TTC549 (cell line): ENCODE results near the gene EEF1AKMT2.
A peak's percentile ranks its signal among the peaks of the same experiment; 100 is the strongest.
"Not testable (repeated sequence)": the region's sequence is repeated elsewhere in the genome, so short reads cannot be mapped to it uniquely, and the experiment has no call there.

Source experiments
- FAIRE-seq: peaks from 2 replicates; lab custom pipeline; 2012; peaks lifted over from hg19 to GRCh38; lab: Jason Lieb, UNC

Gene EEF1AKMT2

DNA sequence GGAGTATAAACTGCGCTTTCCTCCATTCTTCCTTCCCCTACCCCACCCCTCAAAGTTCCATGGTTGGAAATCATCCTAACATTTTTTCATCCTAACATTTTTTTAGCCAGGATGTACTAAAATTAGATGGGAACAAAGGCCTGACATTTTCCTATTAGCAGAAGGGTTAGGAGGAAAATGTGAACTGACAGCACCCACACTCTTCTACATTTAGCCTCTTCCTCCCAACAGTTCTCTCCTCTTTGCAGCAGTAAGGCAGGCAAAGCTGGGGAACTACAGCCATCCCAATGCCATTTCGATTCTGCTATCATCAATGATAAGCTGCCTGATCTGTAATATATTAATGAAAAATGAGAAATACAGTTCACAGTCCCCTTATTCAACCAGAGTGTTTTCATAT is 36.1 kb downstream of the EEF1AKMT2 start:
- no peak for FAIRE-seq

DNA sequence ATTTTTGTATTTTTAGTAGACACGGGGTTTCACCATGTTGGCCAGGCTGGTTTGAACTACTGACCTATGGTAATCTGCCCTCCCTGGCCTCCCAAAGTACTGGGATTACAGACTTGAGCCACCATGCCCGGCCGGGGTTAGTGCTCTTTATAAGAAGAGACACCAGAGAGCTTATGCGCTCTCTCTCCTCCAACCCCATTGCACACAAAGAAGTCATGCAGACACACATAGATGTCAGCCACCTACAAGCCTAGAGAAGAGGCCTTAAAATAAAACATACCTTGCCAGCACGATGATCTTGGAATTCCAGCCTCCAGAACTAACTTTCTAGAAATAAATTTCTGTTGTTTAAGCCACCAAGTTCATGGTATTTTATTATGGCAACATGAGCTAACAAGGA is 37.5 kb downstream of the EEF1AKMT2 start:
- no peak for FAIRE-seq

DNA sequence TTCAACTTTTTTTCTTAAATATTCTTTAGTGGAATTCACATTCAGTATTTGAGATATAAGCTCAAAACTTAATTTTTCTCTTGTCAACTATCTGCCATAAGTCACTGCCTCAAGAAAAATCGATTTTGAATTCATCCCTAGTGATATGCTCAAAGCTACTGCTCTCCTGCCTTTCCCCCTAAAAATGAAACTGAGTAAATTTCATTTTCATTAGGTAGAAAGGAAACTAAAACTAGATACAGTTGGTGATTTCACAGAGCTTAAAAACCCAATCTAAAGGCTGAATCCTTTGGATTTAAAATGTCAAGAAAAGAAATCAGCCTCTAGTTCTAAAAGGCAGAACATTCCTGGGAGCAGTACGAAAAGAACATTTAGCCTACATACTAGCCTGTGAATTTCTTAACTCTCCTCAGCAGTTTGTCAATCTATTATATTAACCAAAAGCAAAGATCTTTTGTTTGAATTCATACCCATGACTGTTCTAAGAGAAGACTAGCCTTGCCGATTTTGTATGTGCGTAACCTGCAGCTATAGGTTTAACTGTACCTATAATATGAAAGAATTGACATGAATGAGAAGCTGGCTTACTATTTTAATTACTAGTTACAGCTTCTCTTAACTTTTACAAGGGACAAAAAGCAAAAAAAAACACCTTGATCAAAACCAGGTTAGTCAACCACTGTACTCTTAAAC is 42.6 kb downstream of the EEF1AKMT2 start:
- FAIRE-seq: no peak

DNA sequence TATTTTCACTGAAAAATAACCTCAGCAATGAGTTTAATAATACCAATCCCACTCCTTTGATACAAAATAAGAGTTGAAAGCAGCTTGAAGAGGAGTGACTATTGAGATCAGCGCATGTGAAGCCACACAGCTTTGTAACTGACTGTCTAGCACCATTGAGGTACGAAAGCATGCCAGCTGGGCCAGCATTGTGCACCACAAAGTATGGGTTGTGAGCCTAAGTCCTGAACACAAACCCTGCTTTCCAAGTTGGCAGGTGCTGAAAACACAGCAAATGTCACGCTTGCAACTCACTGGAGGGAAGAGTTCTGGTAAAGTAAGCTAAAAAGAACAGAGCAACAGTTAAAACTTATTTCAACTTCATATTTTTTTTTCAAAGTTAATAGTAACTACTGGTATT is 43.5 kb downstream of the EEF1AKMT2 start:
- FAIRE-seq: no peak

DNA sequence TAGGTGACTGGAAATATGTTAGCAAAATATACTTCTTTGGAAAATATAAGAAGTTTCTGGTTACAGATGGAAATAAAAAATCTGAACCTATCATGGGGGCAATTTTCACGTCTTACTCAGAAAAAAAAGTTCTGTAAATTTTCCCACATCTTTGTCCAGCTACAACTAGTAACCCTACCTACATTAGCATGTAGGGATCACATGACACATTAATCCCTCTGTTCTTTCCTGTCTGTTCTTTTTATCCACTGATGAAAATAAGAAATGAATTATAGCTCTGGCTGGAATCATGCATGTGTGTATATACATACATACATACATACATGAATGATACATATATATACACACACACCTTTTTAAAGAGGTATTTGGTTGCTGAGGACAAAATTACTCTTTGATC is 43.9 kb downstream of the EEF1AKMT2 start:
- no peak for FAIRE-seq

DNA sequence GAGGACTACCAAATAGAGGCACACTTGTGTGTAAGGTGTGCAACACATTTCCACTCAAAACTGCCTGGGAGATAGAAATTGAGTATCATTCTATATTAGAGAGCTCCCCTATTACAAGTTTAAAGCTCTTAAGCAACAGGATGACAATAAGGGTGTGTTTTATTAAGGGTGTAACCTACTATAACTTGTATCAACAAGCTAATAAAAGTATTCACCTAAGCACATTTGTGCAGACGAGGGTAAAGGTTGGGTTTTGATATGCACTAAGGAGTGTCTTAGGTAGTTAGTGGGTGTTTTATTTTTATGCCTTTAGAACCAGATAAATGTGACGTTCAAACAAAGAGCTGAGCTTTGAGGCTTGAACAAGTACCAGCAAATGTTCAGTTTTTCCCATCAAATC is 44.7 kb downstream of the EEF1AKMT2 start:
- FAIRE-seq: no peak

DNA sequence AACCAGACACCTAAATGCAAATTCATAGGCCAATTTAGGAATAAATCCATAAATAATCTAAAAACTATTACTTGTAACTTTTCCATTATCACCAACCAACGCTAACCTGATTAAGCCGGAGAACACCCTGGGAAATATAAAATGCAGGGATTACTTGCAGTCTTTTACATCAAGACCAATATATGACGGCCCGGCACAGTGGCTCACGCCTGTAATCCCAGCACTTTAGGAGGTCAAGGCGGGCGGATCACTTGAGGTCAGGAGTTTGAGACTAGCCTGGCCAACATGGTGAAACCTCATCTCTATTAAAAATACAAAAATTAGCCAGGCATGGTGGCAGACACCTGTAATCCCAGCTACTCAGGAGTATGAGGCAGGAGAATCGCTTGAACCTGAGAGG is 45.2 kb downstream of the EEF1AKMT2 start:
- not testable (repeated sequence) for FAIRE-seq

DNA sequence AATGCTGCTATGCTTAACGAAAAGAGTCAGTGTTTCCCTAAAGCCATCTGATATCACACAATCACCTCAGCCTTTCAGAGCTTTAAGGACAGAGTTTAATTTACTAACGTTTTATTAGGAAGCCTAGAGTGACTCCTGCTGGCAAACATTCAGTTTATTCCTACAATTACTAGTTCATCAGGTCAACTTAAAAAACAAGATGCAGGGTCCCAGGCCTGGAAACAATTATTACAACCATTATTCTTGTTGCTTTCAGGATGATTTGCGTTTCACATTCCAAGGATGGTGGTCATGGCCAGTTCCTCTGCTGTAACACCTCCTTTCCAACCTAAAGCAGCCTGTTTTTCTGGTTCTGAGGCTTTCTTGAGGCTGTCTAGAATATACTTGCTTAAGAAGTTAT is 46.0 kb downstream of the EEF1AKMT2 start:
- no peak for FAIRE-seq

DNA sequence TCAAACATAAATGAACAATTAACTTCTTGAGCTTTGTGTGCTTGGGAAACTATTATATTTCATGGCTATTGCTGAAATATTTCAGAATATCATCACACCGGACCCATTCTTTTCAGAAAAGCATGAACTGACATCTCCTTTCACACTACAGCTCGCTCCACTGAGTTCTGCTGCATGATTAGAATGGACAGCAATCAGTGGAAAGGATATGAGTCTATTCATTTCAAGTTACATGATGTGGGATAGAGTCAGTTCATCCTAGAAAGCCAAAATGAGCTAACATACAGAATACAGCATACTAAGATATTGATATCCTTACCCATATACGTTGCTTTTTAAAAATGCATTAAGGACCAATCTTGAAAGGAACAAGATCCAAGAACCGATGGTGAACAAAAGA is 46.4 kb downstream of the EEF1AKMT2 start:
- no peak for FAIRE-seq

DNA sequence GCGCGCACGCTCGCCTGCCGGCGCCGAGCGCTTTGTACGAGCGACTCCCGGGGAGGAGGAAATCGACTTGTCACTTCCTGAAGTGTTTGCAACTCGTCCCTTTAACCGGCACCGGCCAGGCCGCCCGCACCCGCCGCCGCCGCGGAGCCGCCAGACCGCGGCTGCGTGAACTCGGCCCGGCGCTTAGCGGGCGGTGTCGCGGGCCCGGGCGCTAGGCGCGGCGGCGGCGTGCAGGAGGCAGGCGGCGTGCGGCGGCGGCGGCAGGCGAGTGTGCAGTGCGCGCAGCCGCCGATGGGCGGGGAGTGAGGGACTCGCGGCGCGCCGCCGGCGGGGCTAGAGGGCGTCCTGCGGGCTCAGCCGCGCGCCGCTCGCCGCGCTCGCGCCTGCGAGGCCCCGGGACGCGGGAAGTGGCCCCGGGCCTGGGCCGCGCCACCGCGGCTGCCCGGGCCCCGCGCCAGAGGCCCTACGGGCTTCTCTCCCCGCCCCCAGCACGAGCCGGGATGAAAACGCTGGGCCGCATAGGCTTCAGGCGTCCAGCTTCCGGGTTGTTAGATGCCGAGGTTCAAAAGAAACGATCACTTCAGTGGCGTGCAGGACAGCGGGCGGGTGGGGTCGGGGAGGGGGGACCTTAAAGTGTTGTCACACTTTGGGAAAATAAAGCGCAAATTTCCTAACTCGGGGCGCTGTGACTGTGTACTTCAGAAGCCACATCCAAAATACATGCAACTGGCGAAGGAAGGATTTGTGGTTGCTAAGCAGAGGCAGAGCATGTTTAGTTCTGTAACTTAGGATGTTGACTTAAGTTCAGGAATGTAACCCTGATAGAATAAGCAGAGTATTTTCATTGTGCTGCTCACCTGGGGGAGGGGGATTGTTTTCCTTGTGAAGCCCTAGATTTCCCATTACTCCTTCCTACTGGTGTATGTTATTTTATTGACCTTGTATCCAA is 47.3 kb downstream of the EEF1AKMT2 start, which contains the start of gene FAM53B:
FAM53B (minus strand) TSS at position 277 of the 949 bp plus-strand sequence. CDS start 37,665 bp downstream, outside the sequence.
- FAIRE-seq: no peak

DNA sequence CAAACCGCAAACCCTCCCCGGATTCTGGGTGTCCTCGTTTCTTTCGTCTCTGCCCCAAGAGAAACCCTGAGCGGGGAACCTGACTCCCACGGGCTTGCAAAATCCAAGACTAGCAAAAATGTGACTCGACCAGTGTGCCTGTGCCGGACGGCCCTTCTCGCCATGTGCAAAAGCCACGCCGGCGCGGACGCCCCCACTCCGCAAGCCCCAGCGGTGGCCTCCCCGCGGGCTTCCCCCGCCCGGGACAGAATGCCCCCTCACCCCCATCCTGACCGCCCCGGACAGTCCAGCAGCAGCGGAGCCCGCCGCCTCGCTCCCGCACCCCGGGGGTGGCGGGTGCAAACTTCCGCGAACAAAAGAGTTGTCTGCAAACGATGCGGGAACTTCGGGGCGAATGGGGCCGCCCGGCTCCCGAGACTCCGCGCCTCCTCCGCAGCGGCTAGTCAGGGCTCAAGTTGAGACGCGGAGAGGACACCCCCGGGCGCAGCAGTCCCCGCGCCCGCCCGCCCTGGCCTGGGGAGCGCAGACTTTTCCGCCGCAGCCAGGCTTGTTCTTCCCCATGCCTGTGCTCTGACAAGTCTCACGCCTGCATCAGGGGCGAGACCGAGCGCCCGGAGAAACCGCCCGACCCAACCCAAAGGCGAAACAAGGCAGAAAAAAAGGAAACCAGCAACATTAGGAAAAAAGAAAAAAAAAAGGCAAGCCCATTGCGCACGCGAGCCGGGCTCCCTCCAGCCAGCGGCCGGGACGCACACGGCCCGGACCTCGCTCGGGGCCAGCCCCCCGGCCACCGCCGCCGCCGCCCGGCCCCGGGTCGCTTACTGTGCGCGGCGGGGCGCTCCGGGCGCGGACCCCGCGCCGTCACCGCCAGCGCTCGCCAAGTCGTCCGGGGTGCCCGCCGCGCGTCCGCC is 48.2 kb downstream of the EEF1AKMT2 start:
- no peak for FAIRE-seq

DNA sequence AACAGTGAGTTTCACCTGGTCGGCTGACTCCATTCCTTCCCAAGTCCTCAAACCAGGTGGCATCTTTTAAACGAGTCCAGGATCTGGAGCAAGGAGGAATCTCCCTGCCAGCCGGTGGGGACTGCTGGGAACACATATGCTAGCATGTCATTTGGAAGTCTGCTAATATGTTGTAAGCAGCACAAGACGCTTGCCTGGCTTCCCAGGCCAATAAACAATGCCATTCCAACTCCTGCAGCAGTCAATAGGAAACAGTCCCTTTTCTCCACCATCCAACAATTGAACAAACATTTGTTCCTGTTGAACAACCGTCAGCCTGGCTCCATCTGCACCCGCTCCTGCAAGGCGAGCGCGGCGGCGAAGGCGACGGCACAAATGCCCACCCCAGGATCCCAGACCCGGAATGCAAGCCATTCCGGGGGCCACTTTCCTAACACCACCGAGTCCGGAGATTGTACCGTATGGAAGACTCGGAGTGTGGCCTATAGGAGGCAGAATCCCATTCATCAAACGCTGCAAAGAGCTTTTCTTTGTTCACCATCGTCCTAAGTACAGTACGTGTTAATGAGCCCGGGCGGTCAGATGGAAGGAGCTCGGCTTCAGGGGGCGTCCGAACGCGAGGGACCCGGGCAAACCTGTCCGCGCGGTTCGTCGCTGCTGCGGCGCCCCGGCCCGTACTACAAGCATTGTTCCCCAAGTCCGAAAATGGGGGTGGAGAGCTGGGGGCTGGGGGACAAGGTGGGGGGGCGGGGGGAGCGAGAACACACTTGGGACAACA is 49.1 kb downstream of the EEF1AKMT2 start:
- no peak for FAIRE-seq

DNA sequence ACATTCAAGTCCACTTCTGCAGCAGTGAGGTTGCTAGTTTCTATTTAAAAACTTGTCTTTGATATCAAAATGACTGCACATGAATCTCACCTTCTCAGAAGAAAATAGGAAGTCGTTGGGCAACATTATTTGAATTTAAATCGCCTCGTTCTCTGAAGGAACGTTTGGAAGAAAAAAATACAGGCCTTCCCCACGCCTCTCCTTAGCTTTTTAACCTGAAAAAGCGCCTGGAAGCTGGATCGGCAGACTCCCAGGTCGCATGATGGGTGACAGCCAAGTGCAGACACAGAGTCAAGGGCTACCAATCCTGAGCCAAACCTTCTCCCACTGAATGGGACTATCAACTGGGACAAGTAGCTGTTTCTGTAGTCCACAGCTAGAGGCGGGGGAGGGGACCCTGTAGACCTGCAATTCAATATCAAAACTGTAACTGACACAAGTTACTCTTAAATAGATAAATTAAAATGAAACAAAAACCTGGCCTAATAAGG is 49.7 kb downstream of the EEF1AKMT2 start:
- no peak for FAIRE-seq

DNA sequence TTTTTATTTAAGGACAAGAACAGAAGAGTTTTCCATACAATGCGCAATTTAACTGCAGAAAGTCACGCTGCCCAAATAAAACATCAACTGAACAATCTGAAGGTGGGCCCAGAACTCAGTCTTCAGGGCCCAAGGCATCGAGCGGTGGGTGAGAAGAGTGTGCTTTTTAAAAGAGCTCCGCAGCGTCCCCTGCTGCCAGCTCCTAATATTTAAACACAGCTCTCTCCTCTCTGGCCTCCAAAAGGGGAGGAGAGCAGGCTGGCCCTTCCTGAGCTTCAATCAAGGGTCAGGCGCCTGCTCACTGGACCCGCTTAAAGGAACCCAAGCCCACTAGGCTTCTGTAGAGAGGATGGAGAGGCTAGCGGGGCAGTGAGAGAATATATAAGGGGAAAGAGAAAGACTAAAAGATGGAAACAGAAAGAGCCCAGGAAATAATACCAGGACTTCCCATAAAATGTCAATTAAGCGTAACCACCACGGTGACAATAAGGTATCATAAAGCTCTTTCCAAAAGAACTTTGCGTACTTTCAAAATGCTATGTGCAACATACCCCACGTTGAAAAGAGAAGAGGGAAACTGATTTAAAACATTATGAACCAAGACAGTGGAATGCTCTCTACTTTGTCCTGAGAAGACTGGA is 50.3 kb downstream of the EEF1AKMT2 start:
- FAIRE-seq: peak; percentile 52

DNA sequence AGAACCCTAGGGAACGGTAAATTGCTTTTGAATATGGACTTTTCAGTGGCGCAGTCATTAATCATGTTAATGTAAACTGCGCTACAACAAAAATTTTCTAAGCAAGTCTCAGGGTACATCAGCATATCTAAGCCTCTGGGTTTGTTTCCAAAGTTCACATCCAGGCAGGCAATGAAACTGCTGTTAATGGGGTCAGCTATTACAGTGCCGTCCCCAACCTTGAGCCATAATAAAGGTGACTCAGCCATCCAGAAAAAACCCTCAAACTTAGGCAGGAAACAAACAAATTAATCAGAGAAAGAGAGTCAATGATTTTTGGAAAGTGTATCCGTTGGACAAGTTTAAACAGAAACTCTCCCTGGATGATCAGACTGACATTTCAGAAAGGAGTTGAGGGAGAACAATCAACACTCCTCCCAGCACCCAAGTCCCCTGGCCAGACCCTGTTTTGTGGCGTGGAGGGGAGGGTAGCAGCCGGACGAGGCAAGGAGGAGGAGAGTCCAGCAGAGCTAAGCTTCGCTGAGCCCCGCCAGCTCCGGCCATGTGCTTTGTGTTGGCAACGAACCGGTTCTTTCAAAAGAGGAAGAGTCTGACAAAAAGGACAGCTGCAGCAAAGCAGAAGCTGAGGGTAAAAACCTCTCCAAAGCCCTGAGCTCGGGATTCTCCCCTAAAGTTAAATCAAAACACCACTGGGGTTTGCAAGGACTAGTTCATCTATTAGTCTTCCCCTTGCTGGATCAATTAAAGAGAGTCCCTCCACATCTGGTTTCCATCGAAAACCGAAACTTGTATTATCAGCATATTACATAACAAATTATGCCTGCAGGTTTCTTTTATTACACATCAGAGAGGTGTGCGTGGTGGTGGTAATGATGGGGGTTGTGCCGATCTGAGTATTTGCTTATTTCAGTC is 51.1 kb downstream of the EEF1AKMT2 start:
- FAIRE-seq: no peak

DNA sequence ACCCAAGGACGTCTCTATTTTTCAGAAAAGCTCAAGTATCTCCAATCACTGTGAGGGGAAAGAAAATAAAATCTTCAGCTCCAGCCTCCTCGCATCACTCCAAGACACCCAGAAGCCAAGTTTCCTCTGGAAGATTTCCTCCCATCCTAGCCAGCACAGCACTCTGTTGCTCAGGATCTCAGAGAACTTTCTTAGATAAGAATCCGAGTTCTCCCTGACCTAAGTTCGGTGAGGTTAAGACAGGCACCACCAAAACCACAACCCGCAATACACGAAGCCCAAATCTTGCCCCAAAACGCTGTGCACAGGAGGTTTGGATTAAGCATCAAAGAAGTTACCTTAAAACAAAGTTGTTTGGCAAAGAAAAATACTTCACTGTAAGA is 51.7 kb downstream of the EEF1AKMT2 start:
- FAIRE-seq: no peak

DNA sequence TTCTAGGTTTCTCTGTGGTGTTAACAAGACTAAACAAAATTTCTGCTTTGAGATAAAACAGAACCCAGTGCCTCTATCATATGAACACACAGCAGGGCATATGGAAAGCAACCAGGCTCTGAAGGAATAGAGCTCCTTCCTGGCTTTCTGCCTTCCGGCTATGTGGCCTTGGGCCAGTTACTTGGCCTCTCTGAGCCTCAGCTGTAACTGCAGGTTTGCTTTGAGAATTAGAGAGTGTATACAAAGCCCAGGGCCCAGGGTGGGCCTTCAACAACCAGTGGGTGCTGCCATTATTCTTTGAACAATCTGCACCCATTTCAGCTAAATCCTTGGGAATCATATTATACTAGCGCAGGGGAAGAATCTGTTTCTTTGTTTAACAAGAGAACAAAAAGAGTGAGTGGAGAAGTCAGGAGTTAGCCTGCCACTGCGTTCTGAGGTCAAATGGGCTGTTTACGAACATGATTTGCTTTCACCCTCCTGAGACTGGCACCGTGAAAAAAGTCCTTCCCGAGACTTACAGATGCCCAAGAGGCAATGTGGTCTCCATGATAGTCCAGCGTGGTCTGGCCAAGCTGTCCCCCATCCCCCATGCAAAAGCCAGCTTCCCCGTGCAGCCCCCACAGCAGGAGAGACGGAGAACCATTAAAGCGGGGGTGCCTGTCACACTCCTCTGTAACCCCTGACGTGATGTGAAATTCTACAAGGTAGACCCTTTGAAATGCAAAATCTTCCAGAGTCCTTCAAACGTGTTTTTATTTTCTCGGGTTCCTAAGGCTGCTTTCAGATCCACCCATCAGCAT is 52.4 kb downstream of the EEF1AKMT2 start:
- FAIRE-seq: no peak

DNA sequence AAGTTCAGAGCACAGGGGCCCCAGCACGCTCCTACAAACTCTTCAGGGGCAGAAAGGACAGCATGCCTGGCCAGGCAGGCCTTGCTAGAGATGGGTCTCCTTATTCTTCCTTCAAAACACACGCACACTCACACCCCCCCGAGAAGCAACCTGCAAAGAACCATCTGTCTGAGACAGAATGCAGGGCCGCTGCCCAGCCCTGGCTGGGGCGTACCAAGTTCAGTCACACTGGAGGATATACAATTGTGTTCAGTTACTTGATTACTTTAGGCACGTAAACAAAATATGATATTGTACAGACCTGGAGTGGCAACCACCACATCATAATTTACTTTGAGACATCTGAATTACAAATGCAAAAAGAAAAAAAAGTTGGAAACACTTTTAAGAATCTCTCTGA is 53.2 kb downstream of the EEF1AKMT2 start:
- FAIRE-seq: no peak

DNA sequence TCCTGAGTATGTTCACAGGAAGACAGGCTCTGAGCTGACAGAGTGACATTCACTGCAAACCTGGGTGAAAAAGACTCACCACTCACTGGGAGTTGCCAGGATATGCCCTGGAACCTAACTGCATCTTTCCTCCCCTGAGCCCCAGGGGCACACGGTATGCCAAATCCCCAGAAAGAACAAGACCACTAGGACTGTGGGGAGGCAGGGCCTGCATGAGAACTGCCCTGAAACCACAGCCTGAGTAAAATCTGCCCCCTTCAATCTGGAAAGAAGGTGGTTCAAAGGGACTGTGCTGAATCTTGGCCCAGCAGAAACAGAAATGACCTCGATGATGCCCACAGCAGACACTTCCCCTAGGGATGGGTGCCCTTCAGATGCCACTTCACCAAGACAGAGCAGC is 54.0 kb downstream of the EEF1AKMT2 start:
- FAIRE-seq: no peak
